Measurements from ENCODE around the gene PARS2.

Gene PARS2

GRCh38 chr1:54767526-54767925 lies 3.2 kb upstream of the PARS2 start:
- no peak for DNase-seq

GRCh38 chr1:54766726-54767125 lies 2.4 kb upstream of the PARS2 start:
- no peak for DNase-seq

GRCh38 chr1:54764922-54765561 lies 719 bp upstream of the PARS2 start:
- no peak for DNase-seq

- DNase-seq, result peak; percentile 6
These were observed 549 bp downstream of the PARS2 start for GRCh38 chr1:54763816-54764132.

GRCh38 chr1:54758678-54759348 lies 5.5 kb downstream of the PARS2 start:
- DNase-seq, result no peak

- no peak for DNase-seq
These were observed 6.5 kb downstream of the PARS2 start for GRCh38 chr1:54757833-54758232.

GRCh38 chr1:54754486-54755285 lies 9.6 kb downstream of the PARS2 start:
- no peak for DNase-seq

- DNase-seq, result no peak
These were observed 10.3 kb downstream of the PARS2 start for GRCh38 chr1:54754045-54754444.

GRCh38 chr1:54751426-54751825 lies 12.9 kb downstream of the PARS2 start:
- DNase-seq, result no peak

- DNase-seq, result no peak
These were observed 13.7 kb downstream of the PARS2 start for GRCh38 chr1:54750596-54750995.

GRCh38 chr1:54748094-54748835 lies 16.1 kb downstream of the PARS2 start:
- no peak for DNase-seq

- no peak for DNase-seq
These were observed 18.5 kb downstream of the PARS2 start for GRCh38 chr1:54745864-54746263.

GRCh38 chr1:54745274-54745673 lies 19.0 kb downstream of the PARS2 start:
- DNase-seq, result no peak

GRCh38 chr1:54744696-54745095 lies 19.6 kb downstream of the PARS2 start:
- no peak for DNase-seq

GRCh38 chr1:54743416-54744226 lies 20.7 kb downstream of the PARS2 start:
- no peak for DNase-seq

- DNase-seq, result no peak
These were observed 22.0 kb downstream of the PARS2 start for GRCh38 chr1:54742282-54742681.

- DNase-seq, result no peak
These were observed 22.8 kb downstream of the PARS2 start for GRCh38 chr1:54741531-54741930.

GRCh38 chr1:54738244-54738643 lies 26.1 kb downstream of the PARS2 start:
- no peak for DNase-seq

- DNase-seq, result no peak
These were observed 27.6 kb downstream of the PARS2 start for GRCh38 chr1:54736685-54737084.

GRCh38 chr1:54728027-54728426 lies 36.3 kb downstream of the PARS2 start:
- DNase-seq, result no peak

- DNase-seq, result no peak
These were observed 39.6 kb downstream of the PARS2 start for GRCh38 chr1:54724771-54725170.

GRCh38 chr1:54723985-54724384 lies 40.3 kb downstream of the PARS2 start:
- no peak for DNase-seq

GRCh38 chr1:54721719-54722118 lies 42.6 kb downstream of the PARS2 start:
- no peak for DNase-seq

Data from activated T-cell treated with anti-CD3 and anti-CD28 coated beads for 4 hours (primary cell).